Putamen (tissue), 1 donor: Measurements from ENCODE around the gene TRO.

Source experiments
- DNase-seq: peaks from one replicate; pipeline ENCODE4 v3.0.0-alpha.2; 2016; ENCODE audit warnings: low spot score

The TRO gene

DNA sequence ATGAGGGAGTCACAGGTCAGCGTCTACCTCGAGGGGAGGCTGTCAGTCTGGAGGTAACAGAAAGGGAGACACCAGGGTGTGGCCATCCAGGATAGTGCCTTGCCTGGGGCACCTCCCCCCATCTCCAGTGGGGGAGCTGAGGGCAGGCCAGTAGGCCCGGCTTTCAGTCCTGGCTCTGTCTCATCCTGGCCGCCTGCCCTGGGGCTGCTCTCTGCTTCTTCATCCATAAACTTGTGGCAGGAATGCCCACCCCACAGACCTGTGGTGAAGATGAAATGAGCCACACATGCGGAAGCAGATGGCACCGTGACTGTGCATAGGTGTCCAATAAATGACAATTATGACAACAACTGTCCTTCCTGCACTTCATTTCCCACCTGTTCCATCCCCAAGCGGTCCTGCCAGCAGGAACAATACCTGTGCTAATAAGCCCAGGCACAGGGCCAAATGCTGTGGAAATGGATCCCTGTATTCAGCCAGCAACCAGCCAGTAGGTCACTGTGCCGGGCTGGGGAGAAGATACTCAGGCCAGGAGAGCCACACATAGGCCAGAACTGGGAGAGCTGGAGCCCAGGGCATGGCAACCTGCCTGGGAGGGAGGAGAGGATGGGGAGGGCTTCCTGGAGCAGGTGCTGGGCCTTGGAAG lies 30.2 kb downstream of the TRO start:
- DNase-seq: no peak

DNA sequence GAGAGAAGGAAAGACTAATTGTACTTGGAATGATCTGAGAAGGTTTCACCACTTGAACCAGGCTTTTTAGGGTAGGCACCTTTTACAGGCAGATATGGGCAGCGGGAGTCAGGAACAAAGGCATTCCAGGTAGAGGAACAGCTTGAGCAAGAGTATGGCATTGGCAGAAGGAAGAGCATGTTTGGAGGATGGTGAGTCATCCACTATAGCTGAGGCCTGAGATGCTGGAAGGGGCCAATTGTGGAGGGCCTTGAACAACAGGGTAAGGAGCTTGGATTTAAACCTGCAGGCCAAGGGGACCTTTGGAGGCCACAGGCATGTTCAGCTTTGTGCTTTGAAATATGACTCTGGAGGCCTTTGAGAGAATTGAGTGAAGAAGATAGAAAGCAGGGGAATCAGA lies 41.1 kb downstream of the TRO start:
- no peak for DNase-seq

GRCh38 chrX:54964766-54965497 lies 44.3 kb downstream of the TRO start:
- DNase-seq: no peak

- no peak for DNase-seq
Measured at GRCh38 chrX:54977387-54977786, 56.8 kb downstream of the TRO start.

- DNase-seq: no peak
Measured at GRCh38 chrX:54978448-54978847, 57.8 kb downstream of the TRO start.

DNA sequence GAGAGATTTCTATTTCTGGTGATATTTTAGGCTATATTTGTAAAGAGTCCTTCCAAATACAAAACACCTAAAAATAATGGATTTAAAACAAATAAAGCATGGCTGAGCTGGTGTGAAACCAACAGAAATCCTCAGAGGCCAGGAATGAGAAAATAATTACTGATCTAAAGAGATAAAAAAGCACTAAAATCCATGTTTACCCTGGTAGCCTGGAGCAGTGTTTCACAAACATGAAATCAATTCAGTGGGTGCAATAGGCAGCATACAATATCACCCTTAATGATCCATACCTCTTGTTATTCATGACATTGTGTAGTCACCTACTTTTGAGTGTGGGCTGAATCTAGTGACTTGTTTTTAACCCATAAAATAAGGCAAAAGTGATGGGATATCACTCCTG lies 58.8 kb downstream of the TRO start:
- no peak for DNase-seq

DNA sequence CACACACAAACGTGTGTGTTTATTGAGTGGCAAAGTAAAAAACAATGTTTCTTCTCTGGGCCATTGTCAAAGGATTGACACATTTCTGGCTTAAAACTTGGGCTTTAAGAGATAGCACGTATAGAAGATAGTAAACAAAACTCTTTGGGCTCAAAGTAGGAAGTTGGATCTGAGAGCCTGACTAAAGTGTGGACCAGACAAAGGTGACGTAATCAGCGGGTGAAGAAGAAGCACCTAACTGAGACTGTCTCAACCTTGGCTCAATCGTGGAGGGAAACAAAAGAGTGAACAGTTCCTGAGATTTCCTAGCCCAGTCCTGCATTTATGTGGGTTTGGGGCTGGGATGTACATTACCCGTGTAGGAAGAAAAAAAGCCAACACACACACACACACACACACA lies 59.7 kb downstream of the TRO start:
- DNase-seq: no peak
